ENCODE results near the gene PHC2.

PHC2 gene

DNA sequence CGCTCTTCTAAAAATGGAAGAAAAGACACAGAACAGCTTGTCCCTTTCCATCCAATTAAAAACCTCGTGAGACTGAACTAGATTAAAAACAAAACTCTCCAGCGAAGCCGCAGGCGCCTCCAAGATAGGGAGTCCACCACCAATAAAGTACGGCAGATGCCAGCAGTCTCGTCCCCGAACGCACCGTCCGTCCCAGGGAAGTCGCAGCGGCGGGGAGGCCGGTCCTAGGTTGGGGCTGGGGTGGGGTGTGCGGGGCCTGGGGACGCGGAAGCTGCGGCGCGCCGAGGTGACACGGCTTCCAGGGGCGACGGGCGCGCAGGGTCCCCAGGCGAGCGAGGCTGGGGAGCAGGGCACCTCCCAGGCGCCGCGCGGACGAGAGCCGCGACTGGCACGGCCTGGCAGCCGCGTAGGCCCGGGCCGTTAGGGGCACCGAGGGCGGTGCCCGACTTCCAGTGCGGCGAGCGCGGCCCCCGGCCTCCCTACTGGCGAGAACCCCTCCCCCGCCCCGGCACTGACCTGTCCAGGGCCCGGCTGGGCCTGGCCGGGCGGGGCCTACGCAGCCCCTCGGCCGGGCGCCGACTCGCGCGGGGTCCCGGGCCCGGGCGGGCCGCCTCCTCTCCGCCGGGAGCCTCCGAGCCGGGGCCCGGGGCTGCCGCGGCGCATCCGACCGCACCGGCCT is 81.7 kb downstream of the PHC2 start:
- Histone ChIP-seq H3K79me2 (ENCODE audit: insufficient read depth, low read length) (no peaks in the 10 kb centered on the region), H3F3A (ENCODE audit: insufficient read depth, low read length) (no peaks in the 10 kb centered on the region), H4K20me1 (ENCODE audit: insufficient read depth, low read length) (peaks cover 2% of the 10 kb centered on the region; the same call in 1 of the 2 replicates), H3K27ac (ENCODE audit: low read depth, low read length, poor library complexity, severe bottlenecking) (no peak overlapping the region), H3K4me2 (ENCODE audit: low read length) (peak overlapping the region; percentile 66), H3K9ac (ENCODE audit: low read length) (peak overlapping the region; percentile 68), H3K36me3 (ENCODE audit: insufficient read depth, low read length) (no peaks in the 10 kb centered on the region), H3K4me1 (ENCODE audit: insufficient read depth, low read length, severe bottlenecking) (peaks cover 18% of the 10 kb centered on the region), H3K9me3 (ENCODE audit: low read length) (no peaks in the 10 kb centered on the region), H3K4me3 (ENCODE audit: low read depth, low read length, poor library complexity, severe bottlenecking) (peak overlapping the region; percentile 72), H3K27me3 (ENCODE audit: insufficient read depth, low read length) (no peaks in the 10 kb centered on the region; the same call in 1 of the 2 replicates), H3K9me2 (ENCODE audit: low read depth, low read length) (no peaks in the 10 kb centered on the region), H2AFZ (ENCODE audit: low read length) (no peak overlapping the region)
- no peak for TF ChIP-seq EZH2 (IDR thresholded peaks at IDR 0.05; ENCODE audit: borderline replicate concordance, low read length)
- TF ChIP-seq CTCF (IDR thresholded peaks at IDR 0.05; ENCODE audit: low read length), result no peak

- peak overlapping the region; percentile 68 for H3K9ac ChIP-seq (ENCODE audit: low read length)
- no peak overlapping the region for H2AFZ ChIP-seq (ENCODE audit: low read length)
- H3K27me3 ChIP-seq (ENCODE audit: insufficient read depth, low read length), result no peaks in the 10 kb centered on the region; the same call in 1 of the 2 replicates
- no peaks in the 10 kb centered on the region for H3F3A ChIP-seq (ENCODE audit: insufficient read depth, low read length)
- H3K4me3 ChIP-seq (ENCODE audit: low read depth, low read length, poor library complexity, severe bottlenecking), result peak overlapping the region; percentile 72
- H3K27ac ChIP-seq (ENCODE audit: low read depth, low read length, poor library complexity, severe bottlenecking), result no peak overlapping the region
- peaks cover 18% of the 10 kb centered on the region for H3K4me1 ChIP-seq (ENCODE audit: insufficient read depth, low read length, severe bottlenecking)
- no peaks in the 10 kb centered on the region for H3K79me2 ChIP-seq (ENCODE audit: insufficient read depth, low read length)
- H3K9me3 ChIP-seq (ENCODE audit: low read length), result no peaks in the 10 kb centered on the region
- TF ChIP-seq EZH2 (IDR thresholded peaks at IDR 0.05; ENCODE audit: borderline replicate concordance, low read length) (no peak), CTCF (IDR thresholded peaks at IDR 0.05; ENCODE audit: low read length) (no peak)
- peak overlapping the region; percentile 66 for H3K4me2 ChIP-seq (ENCODE audit: low read length)
- H3K36me3 ChIP-seq (ENCODE audit: insufficient read depth, low read length), result no peaks in the 10 kb centered on the region
- no peaks in the 10 kb centered on the region for H3K9me2 ChIP-seq (ENCODE audit: low read depth, low read length)
- peaks cover 2% of the 10 kb centered on the region; the same call in 1 of the 2 replicates for H4K20me1 ChIP-seq (ENCODE audit: insufficient read depth, low read length)
Measured at GRCh38 chr1:33348676-33349080, 82.2 kb downstream of the PHC2 start.

- H3K4me2 ChIP-seq (ENCODE audit: low read length), result peak overlapping the region; percentile 66
- H3K9me3 ChIP-seq (ENCODE audit: low read length), result no peaks in the 10 kb centered on the region
- H3K79me2 ChIP-seq (ENCODE audit: insufficient read depth, low read length), result no peaks in the 10 kb centered on the region
- no peaks in the 10 kb centered on the region; the same call in 1 of the 2 replicates for H3K27me3 ChIP-seq (ENCODE audit: insufficient read depth, low read length)
- TF ChIP-seq CTCF (IDR thresholded peaks at IDR 0.05; ENCODE audit: low read length), result no peak
- TF ChIP-seq EZH2 (IDR thresholded peaks at IDR 0.05; ENCODE audit: borderline replicate concordance, low read length), result no peak
- no peak overlapping the region for H3K27ac ChIP-seq (ENCODE audit: low read depth, low read length, poor library complexity, severe bottlenecking)
- peaks cover 18% of the 10 kb centered on the region for H3K4me1 ChIP-seq (ENCODE audit: insufficient read depth, low read length, severe bottlenecking)
- peaks cover 2% of the 10 kb centered on the region; the same call in 1 of the 2 replicates for H4K20me1 ChIP-seq (ENCODE audit: insufficient read depth, low read length)
- no peak overlapping the region for H3K9ac ChIP-seq (ENCODE audit: low read length)
- H3K4me3 ChIP-seq (ENCODE audit: low read depth, low read length, poor library complexity, severe bottlenecking), result peak overlapping the region; percentile 72
- H2AFZ ChIP-seq (ENCODE audit: low read length), result no peak overlapping the region
- no peaks in the 10 kb centered on the region for H3K36me3 ChIP-seq (ENCODE audit: insufficient read depth, low read length)
- H3F3A ChIP-seq (ENCODE audit: insufficient read depth, low read length), result no peaks in the 10 kb centered on the region
- no peaks in the 10 kb centered on the region for H3K9me2 ChIP-seq (ENCODE audit: low read depth, low read length)
Measured at GRCh38 chr1:33348194-33348593, 82.7 kb downstream of the PHC2 start.
